RPMI8226 (cell line): ENCODE results near the gene ZBTB20.

Experiments
- DNase-seq: peaks from one replicate; pipeline ENCODE4 v3.0.0-alpha.2; 2015

Gene ZBTB20

GRCh38 chr3:115007966-115008365, 139.1 kb downstream of the ZBTB20 start:
- DNase-seq = no peak

- no peak for DNase-seq
Observed at GRCh38 chr3:115004201-115005140, 142.6 kb downstream of the ZBTB20 start.

GRCh38 chr3:114998971-114999579, 148.0 kb downstream of the ZBTB20 start:
- no peak for DNase-seq

GRCh38 chr3:114994554-114995341, 152.3 kb downstream of the ZBTB20 start:
- DNase-seq = no peak

GRCh38 chr3:114985776-114986175, 161.3 kb downstream of the ZBTB20 start:
- DNase-seq = no peak

- DNase-seq = no peak
Observed at GRCh38 chr3:114983248-114983647, 163.8 kb downstream of the ZBTB20 start.

GRCh38 chr3:114974387-114974786, 172.7 kb downstream of the ZBTB20 start:
- no peak for DNase-seq

GRCh38 chr3:114973536-114973935, 173.6 kb downstream of the ZBTB20 start:
- DNase-seq = no peak

- DNase-seq = no peak
Observed at GRCh38 chr3:114967168-114967567, 179.9 kb downstream of the ZBTB20 start.

- no peak for DNase-seq
Observed at GRCh38 chr3:114962189-114962588, 184.9 kb downstream of the ZBTB20 start.

GRCh38 chr3:114958930-114959329, 188.2 kb downstream of the ZBTB20 start:
- DNase-seq = no peak

GRCh38 chr3:114953800-114954199, 193.3 kb downstream of the ZBTB20 start:
- DNase-seq = no peak

- no peak for DNase-seq
Observed at GRCh38 chr3:114953215-114953799, 193.8 kb downstream of the ZBTB20 start.

- no peak for DNase-seq
Observed at GRCh38 chr3:114942773-114943172, 204.3 kb downstream of the ZBTB20 start.

- no peak for DNase-seq
Observed at GRCh38 chr3:114941626-114942309, 205.3 kb downstream of the ZBTB20 start.

GRCh38 chr3:114939920-114940319, 207.2 kb downstream of the ZBTB20 start:
- no peak for DNase-seq

GRCh38 chr3:114933407-114933806, 213.7 kb downstream of the ZBTB20 start:
- no peak for DNase-seq

GRCh38 chr3:114929971-114930732, 216.9 kb downstream of the ZBTB20 start:
- no peak for DNase-seq

- no peak for DNase-seq
Observed at GRCh38 chr3:114928989-114929640, 218.0 kb downstream of the ZBTB20 start.

- DNase-seq = no peak
Observed at GRCh38 chr3:114904633-114905032, 242.5 kb downstream of the ZBTB20 start.

- DNase-seq = no peak
Observed at GRCh38 chr3:114903213-114903612, 243.9 kb downstream of the ZBTB20 start.
